ENCODE results near the gene ACAT1. TPM values are rescaled to one million over a fixed set of nuclear protein-coding genes. Genes with fewer than 3 reads are reported as not detected.
A peak's percentile ranks its signal among the peaks of the same experiment; 100 is the strongest.

Gene ACAT1
- total RNA-seq, 1 experiment from 2014 or later = 34.4 TPM

DNA sequence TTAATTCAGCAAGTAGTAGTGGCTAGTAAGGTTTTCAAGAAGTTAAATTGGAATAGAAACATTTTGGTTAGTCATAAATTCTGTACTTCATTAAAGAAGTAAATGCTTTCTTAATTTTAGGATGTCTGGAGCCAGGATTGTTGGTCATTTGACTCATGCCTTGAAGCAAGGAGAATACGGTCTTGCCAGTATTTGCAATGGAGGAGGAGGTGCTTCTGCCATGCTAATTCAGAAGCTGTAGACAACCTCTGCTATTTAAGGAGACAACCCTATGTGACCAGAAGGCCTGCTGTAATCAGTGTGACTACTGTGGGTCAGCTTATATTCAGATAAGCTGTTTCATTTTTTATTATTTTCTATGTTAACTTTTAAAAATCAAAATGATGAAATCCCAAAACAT lies 25.8 kb downstream of the ACAT1 start:
- BruUV-seq (replicated peaks) = no TSS peak
- ChIA-PET CTCF (no interaction called here), POLR2A (ENCODE audit: unreplicated experiment) (no interaction called here)
- no peaks in the 10 kb centered on the region for H3K9me3 ChIP-seq (ENCODE audit: insufficient read depth, low read depth)
- no peaks in the 10 kb centered on the region for H3K9me2 ChIP-seq (ENCODE audit: insufficient read depth)
- H2AFZ ChIP-seq = no peak overlapping the region
- no peaks in the 10 kb centered on the region for H3K79me2 ChIP-seq (ENCODE audit: low read depth)
- H3K36me3 ChIP-seq (ENCODE audit: low read depth) = peaks cover 30% of the 10 kb centered on the region
- intact Hi-C loops (cut with micrococcal nuclease; ENCODE audit: unreplicated experiment) = no loop called here
- H3K4me3 ChIP-seq = no peak overlapping the region
- no peak for DNase-seq
- H4K20me1 ChIP-seq (ENCODE audit: insufficient read depth) = no peaks in the 10 kb centered on the region
- H3K27ac ChIP-seq = no peak overlapping the region
- H3K27me3 ChIP-seq (ENCODE audit: insufficient read depth, low read depth) = no peaks in the 10 kb centered on the region
- H3K4me2 ChIP-seq = no peak overlapping the region
- H3K4me1 ChIP-seq (replicated peaks; ENCODE audit: insufficient read depth) = no peaks in the 10 kb centered on the region
- TF ChIP-seq, protein P1, sequence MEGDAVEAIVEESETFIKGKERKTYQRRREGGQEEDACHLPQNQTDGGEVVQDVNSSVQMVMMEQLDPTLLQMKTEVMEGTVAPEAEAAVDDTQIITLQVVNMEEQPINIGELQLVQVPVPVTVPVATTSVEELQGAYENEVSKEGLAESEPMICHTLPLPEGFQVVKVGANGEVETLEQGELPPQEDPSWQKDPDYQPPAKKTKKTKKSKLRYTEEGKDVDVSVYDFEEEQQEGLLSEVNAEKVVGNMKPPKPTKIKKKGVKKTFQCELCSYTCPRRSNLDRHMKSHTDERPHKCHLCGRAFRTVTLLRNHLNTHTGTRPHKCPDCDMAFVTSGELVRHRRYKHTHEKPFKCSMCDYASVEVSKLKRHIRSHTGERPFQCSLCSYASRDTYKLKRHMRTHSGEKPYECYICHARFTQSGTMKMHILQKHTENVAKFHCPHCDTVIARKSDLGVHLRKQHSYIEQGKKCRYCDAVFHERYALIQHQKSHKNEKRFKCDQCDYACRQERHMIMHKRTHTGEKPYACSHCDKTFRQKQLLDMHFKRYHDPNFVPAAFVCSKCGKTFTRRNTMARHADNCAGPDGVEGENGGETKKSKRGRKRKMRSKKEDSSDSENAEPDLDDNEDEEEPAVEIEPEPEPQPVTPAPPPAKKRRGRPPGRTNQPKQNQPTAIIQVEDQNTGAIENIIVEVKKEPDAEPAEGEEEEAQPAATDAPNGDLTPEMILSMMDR (conservative IDR thresholded peaks at IDR 0.05) = no peak
- TF ChIP-seq EZH2 (IDR thresholded peaks at IDR 0.05; ENCODE audit: low read depth) = no peak
- no peaks in the 10 kb centered on the region for H3F3A ChIP-seq (ENCODE audit: insufficient read depth, low read depth)

DNA sequence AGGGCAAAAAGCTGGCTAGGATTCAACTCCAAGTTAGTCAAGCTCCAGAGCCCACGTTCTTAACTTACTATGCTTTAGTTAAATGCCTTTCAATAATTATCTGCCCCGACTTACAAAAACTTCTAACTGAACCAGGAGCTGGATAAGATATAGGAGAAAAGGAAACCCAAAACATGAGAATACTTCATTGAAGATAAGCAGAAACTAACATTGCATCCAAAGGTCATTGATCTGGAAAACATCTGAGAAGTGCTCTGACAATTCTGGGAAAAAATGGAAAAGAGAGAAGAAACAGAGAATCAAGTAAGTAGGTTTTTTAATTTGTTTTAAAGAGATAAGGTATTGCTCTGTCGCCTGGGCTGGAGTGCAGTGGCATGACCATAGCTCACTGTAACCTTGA lies 27.2 kb downstream of the ACAT1 start:
- DNase-seq = no peak
- intact Hi-C loops (cut with micrococcal nuclease; ENCODE audit: unreplicated experiment) = no loop called here
- no peak overlapping the region for H3K4me2 ChIP-seq
- TF ChIP-seq EZH2 (IDR thresholded peaks at IDR 0.05; ENCODE audit: low read depth) = no peak
- TF ChIP-seq, protein P1 (conservative IDR thresholded peaks at IDR 0.05) = no peak
- H3K36me3 ChIP-seq (ENCODE audit: low read depth) = peaks cover 30% of the 10 kb centered on the region
- H2AFZ ChIP-seq = no peak overlapping the region
- no peak overlapping the region for H3K27ac ChIP-seq
- H3K4me3 ChIP-seq = no peak overlapping the region
- BruUV-seq (replicated peaks) = no TSS peak
- no peaks in the 10 kb centered on the region for H3K9me3 ChIP-seq (ENCODE audit: insufficient read depth, low read depth)
- no peaks in the 10 kb centered on the region for H3K27me3 ChIP-seq (ENCODE audit: insufficient read depth, low read depth)
- H3K79me2 ChIP-seq (ENCODE audit: low read depth) = no peaks in the 10 kb centered on the region
- H3K4me1 ChIP-seq (replicated peaks; ENCODE audit: insufficient read depth) = no peaks in the 10 kb centered on the region
- ChIA-PET POLR2A (ENCODE audit: unreplicated experiment) (no interaction called here), CTCF (no interaction called here)
- H3F3A ChIP-seq (ENCODE audit: insufficient read depth, low read depth) = no peaks in the 10 kb centered on the region
- H4K20me1 ChIP-seq (ENCODE audit: insufficient read depth) = no peaks in the 10 kb centered on the region
- H3K9me2 ChIP-seq (ENCODE audit: insufficient read depth) = no peaks in the 10 kb centered on the region

DNA sequence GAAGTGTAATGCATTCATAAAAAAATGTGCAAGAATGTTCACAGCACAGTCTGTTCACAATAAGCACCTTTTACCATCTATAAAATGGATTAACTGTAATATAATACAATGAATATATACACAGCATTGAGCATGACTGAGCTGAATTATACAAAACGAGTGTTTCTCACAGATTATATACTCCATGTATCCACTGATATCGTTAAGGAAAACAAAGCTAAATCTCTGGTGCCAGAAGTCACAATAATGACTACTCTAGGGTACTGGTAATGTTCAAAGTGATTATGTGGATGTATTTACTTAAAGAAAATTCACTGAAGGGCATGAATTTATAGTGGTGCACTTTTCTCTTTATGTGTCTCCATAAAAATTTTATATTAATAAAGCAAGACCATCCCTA lies 33.2 kb downstream of the ACAT1 start:
- peaks cover 21% of the 10 kb centered on the region; the same call in 1 of the 2 replicates for H3K36me3 ChIP-seq (ENCODE audit: low read depth)
- CTCF ChIA-PET = interaction anchor here (0.6 kb wide), 1 partner anchor 580 kb away, joined by 3 read pairs; no protein-coding TSS in a partner anchor

More for the DNA sequence above, 33.2 kb downstream of the ACAT1 start:
- Histone ChIP-seq H3K27ac (no peak overlapping the region), H3K4me2 (no peak overlapping the region), H3K4me1 (replicated peaks; ENCODE audit: insufficient read depth) (no peaks in the 10 kb centered on the region), H3K4me3 (no peak overlapping the region), H3K9me2 (ENCODE audit: insufficient read depth) (no peaks in the 10 kb centered on the region), H3F3A (ENCODE audit: insufficient read depth, low read depth) (no peaks in the 10 kb centered on the region), H3K9me3 (ENCODE audit: insufficient read depth, low read depth) (no peaks in the 10 kb centered on the region), H4K20me1 (ENCODE audit: insufficient read depth) (no peaks in the 10 kb centered on the region; the same call in 1 of the 2 replicates), H3K79me2 (ENCODE audit: low read depth) (no peaks in the 10 kb centered on the region), H3K27me3 (ENCODE audit: insufficient read depth, low read depth) (no peaks in the 10 kb centered on the region), H2AFZ (no peak overlapping the region)
- intact Hi-C loops (cut with micrococcal nuclease; ENCODE audit: unreplicated experiment) = no loop called here
- POLR2A ChIA-PET (ENCODE audit: unreplicated experiment) = no interaction called here
- DNase-seq = peak in 1 of 2 experiments; percentile 26
- TF ChIP-seq EZH2 (IDR thresholded peaks at IDR 0.05; ENCODE audit: low read depth) = no peak
- TF ChIP-seq, protein P1 (conservative IDR thresholded peaks at IDR 0.05) = no peak
- no TSS peak for BruUV-seq (replicated peaks)
